GM19035 (cell line): Measurements from ENCODE around the gene ENHO.
"Not testable (repeated sequence)": the region's sequence is repeated elsewhere in the genome, so short reads cannot be mapped to it uniquely, and the experiment has no call there.

Source experiments
- ATAC-seq: cut with Tn5 transposase; IDR thresholded peaks from one replicate; pipeline ENCODE4 v1.9.1; 2021; ENCODE audit not compliant: unreplicated experiment

The ENHO gene

GRCh38 chr9:34532041-34532440 lies 9.3 kb upstream of the ENHO start:
- not testable (repeated sequence) for ATAC-seq

GRCh38 chr9:34526026-34526425 lies 3.2 kb upstream of the ENHO start:
- no peak for ATAC-seq

GRCh38 chr9:34524349-34524748 lies 1.6 kb upstream of the ENHO start:
- no peak for ATAC-seq

- ATAC-seq: peak; percentile 9
These were observed 501 bp downstream of the ENHO start for GRCh38 chr9:34522091-34522887.

- ATAC-seq: no peak
These were observed 1.3 kb downstream of the ENHO start for GRCh38 chr9:34521406-34522045.

GRCh38 chr9:34520505-34521385 lies 2.0 kb downstream of the ENHO start:
- no peak for ATAC-seq

GRCh38 chr9:34520096-34520495 lies 2.7 kb downstream of the ENHO start:
- ATAC-seq: no peak

- ATAC-seq: no peak
These were observed 3.3 kb downstream of the ENHO start for GRCh38 chr9:34519321-34520020.

GRCh38 chr9:34518896-34519295 lies 3.9 kb downstream of the ENHO start:
- ATAC-seq: no peak

GRCh38 chr9:34518110-34518616 lies 4.6 kb downstream of the ENHO start:
- ATAC-seq: no peak

GRCh38 chr9:34517185-34517584 lies 5.6 kb downstream of the ENHO start:
- ATAC-seq: no peak

GRCh38 chr9:34515959-34516358 lies 6.8 kb downstream of the ENHO start:
- ATAC-seq: no peak

GRCh38 chr9:34514816-34515215 lies 8.0 kb downstream of the ENHO start:
- no peak for ATAC-seq

GRCh38 chr9:34514401-34514800 lies 8.4 kb downstream of the ENHO start:
- no peak for ATAC-seq

- ATAC-seq: no peak
These were observed 9.1 kb downstream of the ENHO start for GRCh38 chr9:34513567-34514214.

- no peak for ATAC-seq
These were observed 10.4 kb downstream of the ENHO start for GRCh38 chr9:34512131-34513078.

- ATAC-seq: no peak
These were observed 12.0 kb downstream of the ENHO start for GRCh38 chr9:34510497-34511468.

GRCh38 chr9:34508951-34509350 lies 13.8 kb downstream of the ENHO start:
- ATAC-seq: no peak
